ENCODE results near the gene DST.

DST gene

DNA sequence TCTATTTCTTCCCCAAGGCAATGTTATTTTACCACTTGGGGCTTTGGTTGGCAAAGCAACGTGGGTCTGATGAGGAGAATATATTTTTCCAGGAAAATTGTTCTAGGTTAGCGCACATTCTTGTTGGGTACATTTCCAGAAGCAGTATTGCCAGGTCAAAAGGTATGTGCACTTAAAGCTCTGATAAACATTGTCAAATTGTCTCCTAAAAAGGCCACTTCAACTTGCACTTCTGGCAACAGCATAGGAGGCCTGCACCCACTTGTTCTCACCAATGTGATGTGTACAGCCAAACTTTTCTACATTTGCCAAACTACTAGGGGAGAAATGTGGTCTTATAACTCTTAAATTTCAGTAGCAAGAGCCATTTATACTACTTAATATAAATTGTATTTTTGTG, 197.8 kb downstream of the DST start:
- TF ChIP-seq, protein P1, sequence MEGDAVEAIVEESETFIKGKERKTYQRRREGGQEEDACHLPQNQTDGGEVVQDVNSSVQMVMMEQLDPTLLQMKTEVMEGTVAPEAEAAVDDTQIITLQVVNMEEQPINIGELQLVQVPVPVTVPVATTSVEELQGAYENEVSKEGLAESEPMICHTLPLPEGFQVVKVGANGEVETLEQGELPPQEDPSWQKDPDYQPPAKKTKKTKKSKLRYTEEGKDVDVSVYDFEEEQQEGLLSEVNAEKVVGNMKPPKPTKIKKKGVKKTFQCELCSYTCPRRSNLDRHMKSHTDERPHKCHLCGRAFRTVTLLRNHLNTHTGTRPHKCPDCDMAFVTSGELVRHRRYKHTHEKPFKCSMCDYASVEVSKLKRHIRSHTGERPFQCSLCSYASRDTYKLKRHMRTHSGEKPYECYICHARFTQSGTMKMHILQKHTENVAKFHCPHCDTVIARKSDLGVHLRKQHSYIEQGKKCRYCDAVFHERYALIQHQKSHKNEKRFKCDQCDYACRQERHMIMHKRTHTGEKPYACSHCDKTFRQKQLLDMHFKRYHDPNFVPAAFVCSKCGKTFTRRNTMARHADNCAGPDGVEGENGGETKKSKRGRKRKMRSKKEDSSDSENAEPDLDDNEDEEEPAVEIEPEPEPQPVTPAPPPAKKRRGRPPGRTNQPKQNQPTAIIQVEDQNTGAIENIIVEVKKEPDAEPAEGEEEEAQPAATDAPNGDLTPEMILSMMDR (conservative IDR thresholded peaks at IDR 0.05) = no peak
- H3K27ac ChIP-seq = no peak overlapping the region

DNA sequence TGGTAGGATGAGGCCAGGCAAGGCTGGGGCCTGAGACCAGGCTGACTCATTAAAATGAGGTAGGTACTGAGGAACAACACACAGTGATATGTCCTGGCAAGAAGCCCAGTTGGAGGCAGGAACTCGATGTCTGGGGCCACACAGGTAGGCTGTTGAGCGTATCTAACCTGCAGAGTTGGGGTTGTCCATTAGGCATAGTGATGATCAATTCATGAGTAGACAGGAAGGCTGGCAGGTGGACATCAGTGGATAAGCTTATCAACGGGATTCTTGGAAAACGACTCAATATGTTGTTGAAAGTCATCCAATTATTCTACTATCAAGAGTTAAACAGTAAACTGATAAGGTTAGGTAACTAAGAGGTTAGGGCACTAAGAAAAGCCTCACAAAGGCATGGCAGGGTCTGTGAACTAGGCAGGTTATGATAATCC, 202.1 kb downstream of the DST start:
- H3K27ac ChIP-seq = no peak overlapping the region
- TF ChIP-seq, protein P1 (conservative IDR thresholded peaks at IDR 0.05) = no peak

DNA sequence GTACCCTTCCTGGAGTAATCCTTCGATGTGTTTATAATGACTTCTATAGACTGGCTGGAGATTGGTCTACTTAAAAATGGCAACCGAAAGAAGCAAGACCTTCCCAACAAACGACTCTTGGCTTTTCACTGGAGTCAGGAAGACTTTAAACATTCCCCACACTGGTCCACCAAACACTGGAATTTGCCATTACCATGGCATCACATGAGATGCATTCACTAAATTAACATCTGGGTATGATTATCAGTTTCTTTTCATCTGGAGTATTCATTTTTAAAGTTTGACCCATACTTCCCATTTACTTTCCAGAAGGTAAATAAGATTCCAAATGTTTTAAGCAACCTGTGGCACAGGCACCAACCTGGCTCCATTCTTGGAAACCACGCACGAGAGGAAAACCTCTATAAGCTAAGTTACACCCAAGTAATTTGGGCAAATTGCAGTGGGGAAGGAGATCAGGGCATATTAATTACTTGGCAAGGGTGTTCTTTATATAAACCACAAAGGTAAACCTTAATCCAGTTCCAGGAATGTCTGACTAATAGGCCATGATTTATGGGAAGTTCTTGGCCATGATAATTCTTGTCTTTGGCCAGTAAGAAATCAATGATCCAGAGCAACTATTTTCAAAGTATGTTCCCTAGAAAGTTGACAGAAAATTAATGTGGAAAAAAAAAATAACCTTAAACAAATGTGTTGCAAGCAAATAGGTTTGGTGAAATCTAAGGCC, 205.4 kb downstream of the DST start:
- TF ChIP-seq, protein P1 (conservative IDR thresholded peaks at IDR 0.05) = no peak
- H3K27ac ChIP-seq = no peak overlapping the region

DNA sequence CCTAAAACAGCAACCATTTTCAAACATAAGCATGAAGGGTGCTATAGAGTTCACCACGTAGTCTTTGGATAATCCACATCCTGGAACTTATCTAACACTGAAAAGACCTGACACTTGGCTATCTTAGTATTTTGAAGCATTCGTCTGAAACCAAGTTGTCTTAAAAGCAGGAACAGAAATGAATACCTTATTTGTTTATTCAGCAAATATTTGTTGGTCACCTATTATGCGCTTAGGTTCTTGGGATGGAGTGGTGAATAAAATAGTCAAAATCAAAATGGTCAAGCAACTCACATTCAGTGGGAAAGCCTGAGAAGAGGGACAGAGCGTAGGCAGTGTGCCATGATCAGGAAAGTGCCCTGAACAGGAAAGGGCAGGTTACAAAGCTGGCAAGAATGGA, 206.9 kb downstream of the DST start:
- no peak overlapping the region for H3K27ac ChIP-seq
- TF ChIP-seq, protein P1 (conservative IDR thresholded peaks at IDR 0.05) = no peak

DNA sequence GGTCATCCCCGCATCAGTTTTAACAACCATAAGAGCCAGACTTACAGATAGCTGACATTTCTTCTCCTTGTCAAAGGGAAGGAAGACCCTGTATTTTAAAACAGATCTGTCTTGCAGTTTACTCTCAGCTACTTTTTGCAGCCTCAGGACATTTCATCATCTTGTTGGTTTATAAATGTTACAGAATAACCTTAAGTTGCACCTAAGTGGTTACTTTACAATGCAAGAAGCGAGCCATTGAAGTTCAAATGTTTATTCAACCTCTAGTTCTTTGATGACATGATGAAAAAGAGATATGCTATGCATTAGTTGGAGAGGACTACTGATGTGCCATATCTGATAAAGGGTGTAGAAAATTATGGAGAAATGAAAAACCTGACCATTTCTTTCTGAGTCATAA, 207.4 kb downstream of the DST start:
- TF ChIP-seq, protein P1 (conservative IDR thresholded peaks at IDR 0.05) = no peak
- no peak overlapping the region for H3K27ac ChIP-seq

DNA sequence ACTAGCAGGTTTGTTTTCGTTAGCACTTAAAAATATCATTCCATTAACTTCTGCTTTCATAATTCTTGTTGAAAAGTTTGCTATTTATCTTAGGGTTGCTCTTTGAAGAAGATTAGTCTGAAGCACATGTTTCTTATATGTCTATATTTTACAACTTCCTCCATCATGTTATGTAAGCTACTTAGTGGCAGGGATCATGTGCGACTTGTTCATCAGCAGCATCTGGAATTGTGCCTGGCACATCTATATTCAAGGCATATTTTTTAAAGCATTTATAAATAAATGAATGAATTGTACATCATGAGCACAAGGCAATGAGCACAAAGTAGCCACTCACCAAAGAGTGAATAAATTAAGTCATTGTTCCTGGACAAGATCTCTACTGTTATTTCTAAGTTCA, 208.1 kb downstream of the DST start:
- TF ChIP-seq, protein P1 (conservative IDR thresholded peaks at IDR 0.05) = no peak
- H3K27ac ChIP-seq = no peak overlapping the region

DNA sequence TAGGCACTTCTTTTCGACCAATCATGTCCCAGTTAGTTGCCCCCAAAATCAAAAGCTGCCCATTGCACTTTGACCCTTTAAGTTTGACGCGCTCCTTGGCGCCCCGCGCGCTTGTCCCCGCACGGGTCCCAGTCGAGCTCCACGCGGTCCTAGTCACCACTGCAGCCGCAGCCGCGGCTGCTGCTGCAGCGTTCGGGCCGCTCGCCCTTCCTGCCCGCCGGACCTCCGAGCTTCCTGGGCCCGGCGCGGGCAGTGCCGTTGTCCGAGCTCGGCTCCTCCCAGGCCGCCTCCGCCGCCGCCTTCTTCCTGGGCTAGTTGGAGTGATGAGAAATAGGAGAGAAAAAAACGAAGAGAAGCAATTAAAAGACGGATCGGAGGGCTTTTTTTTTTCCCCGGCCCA, 209.6 kb downstream of the DST start:
- H3K27ac ChIP-seq = no peak overlapping the region
- TF ChIP-seq, protein P1 (conservative IDR thresholded peaks at IDR 0.05) = no peak
